Measurements from ENCODE around the gene OGDH. TPM values are rescaled to one million over a fixed set of nuclear protein-coding genes. Genes with fewer than 3 reads are reported as not detected.

The OGDH gene
- total and polyA plus RNA-seq, 2 experiments from 2014 or later = 13.5 to 76.9 TPM

- no peaks in the 10 kb centered on the region for H3K9me2 ChIP-seq (ENCODE audit: insufficient read depth)
- no peak for ATAC-seq
- DNase-seq (ENCODE audit: low spot score) = no peak
- peaks cover 65% of the 10 kb centered on the region for H3K36me3 Mint-ChIP-seq (ENCODE audit: low read depth)
- H3F3A ChIP-seq (replicated peaks; ENCODE audit: low read depth) = peaks cover 10% of the 10 kb centered on the region
- H2AFZ ChIP-seq = no peak overlapping the region
- H3K27me3 Mint-ChIP-seq (ENCODE audit: insufficient read depth, low read depth, poor library complexity) = peaks cover 10% of the 10 kb centered on the region
- no peaks in the 10 kb centered on the region for H3K27me3 ChIP-seq (ENCODE audit: insufficient read depth)
- peak overlapping the region; percentile 94 for H3K4me3 ChIP-seq
- H3K9me3 Mint-ChIP-seq = no peaks in the 10 kb centered on the region; the same call in 2 of the 3 replicates
- peaks cover 15% of the 10 kb centered on the region for H3K4me1 ChIP-seq (ENCODE audit: insufficient read depth)
- peaks cover 27% of the 10 kb centered on the region for H3K79me2 ChIP-seq (replicated peaks; ENCODE audit: insufficient read depth)
- peak overlapping the region; percentile 96; the same call in 1 of the 2 replicates for H3K27ac Mint-ChIP-seq
- H3K4me1 Mint-ChIP-seq = peaks cover 20% of the 10 kb centered on the region
- H3K27ac ChIP-seq (ENCODE audit: low read depth) = peak overlapping the region; percentile 90; the same call in 1 of the 2 replicates
- H3K4me2 ChIP-seq = peak overlapping the region; percentile 100
- H3K36me3 ChIP-seq (ENCODE audit: insufficient read depth) = peaks cover 32% of the 10 kb centered on the region
- H3K4me3 Mint-ChIP-seq = peak overlapping the region; percentile 98
- H4K20me1 ChIP-seq (replicated peaks; ENCODE audit: insufficient read depth) = peaks cover 5% of the 10 kb centered on the region
- TF ChIP-seq EZH2phosphoT487 (IDR thresholded peaks at IDR 0.05; ENCODE audit: unreplicated experiment) = no peak
- TF ChIP-seq ETS1 (IDR thresholded peaks at IDR 0.05) = no peak
- TF ChIP-seq EZH2 (IDR thresholded peaks at IDR 0.05; ENCODE audit: low read depth, unreplicated experiment) = no peak
- no peak for TF ChIP-seq POLR2AphosphoS5 (IDR thresholded peaks at IDR 0.05; ENCODE audit: low read depth)
- TF ChIP-seq ZNF114 (CRISPR knock-in tag; IDR thresholded peaks at IDR 0.05) = no peak
- no peak for TF ChIP-seq CREB1 (CRISPR knock-in tag; IDR thresholded peaks at IDR 0.05; ENCODE audit: low read depth)
- no peak for TF ChIP-seq REST (IDR thresholded peaks at IDR 0.05; ENCODE audit: unreplicated experiment)
- TF ChIP-seq ZNF331 (CRISPR knock-in tag; IDR thresholded peaks at IDR 0.05; ENCODE audit: low read depth) = no peak
- TF ChIP-seq CTCF (conservative IDR thresholded peaks at IDR 0.05; ENCODE audit: low read depth in 2 of 2) = no peak
- TF ChIP-seq STAT1 (IDR thresholded peaks at IDR 0.05; ENCODE audit: unreplicated experiment) = no peak
- TF ChIP-seq JUNB (IDR thresholded peaks at IDR 0.05; ENCODE audit: unreplicated experiment) = no peak
- TF ChIP-seq NANOG (IDR thresholded peaks at IDR 0.05; ENCODE audit: borderline replicate concordance) = no peak
- TF ChIP-seq ZNF462 (CRISPR knock-in tag; IDR thresholded peaks at IDR 0.05) = no peak
Measured at GRCh38 chr7:44575054-44575453, 31.4 kb upstream of the OGDH start.

All from GM23338 (cell line).